Testis (tissue), 2 donors: ENCODE data around the gene C22orf23.

Source experiments
- POLR2A ChIP-seq: fragments of 450-650 bp; IDR thresholded peaks from one replicate; pipeline ENCODE4 v1.6.1; 2017; ENCODE audit warnings: antibody characterized with exemption, mild to moderate bottlenecking, moderate library complexity
- TF ChIP-seq, protein P1 (sequence below), 3 experiments: fragments of 450-650 bp in 2 of 3; fragments of 200-600 bp in 1 of 3; sonication (generic) in 1 of 3; IDR thresholded peaks; one replicate each; pipeline ENCODE4 v1.5.1; 2016 to 2019; ENCODE audit warnings: antibody characterized with exemption in 3 of 3, mild to moderate bottlenecking in 2 of 3, moderate library complexity in 1 of 3

DNA sequence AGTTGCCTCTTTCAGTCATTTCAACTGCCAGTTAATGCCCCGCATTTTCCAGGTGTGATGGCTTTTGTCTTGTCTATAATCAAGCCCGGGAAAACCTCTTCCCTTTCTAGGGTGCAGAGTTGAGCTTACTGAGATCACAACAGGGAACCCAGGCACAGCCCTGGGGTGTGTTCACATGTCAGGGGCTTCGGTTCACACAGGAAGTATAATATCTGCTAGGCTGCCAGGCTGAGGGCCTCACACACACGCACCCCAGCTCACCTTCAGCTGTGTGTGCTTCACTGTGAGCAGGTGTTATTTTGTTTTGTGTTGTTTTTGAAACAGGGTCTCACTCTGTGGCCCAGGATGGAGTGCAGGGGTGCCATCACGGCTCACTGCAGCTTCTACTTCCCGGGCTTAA lies 40.6 kb upstream of the C22orf23 start:
- TF ChIP-seq, protein P1, sequence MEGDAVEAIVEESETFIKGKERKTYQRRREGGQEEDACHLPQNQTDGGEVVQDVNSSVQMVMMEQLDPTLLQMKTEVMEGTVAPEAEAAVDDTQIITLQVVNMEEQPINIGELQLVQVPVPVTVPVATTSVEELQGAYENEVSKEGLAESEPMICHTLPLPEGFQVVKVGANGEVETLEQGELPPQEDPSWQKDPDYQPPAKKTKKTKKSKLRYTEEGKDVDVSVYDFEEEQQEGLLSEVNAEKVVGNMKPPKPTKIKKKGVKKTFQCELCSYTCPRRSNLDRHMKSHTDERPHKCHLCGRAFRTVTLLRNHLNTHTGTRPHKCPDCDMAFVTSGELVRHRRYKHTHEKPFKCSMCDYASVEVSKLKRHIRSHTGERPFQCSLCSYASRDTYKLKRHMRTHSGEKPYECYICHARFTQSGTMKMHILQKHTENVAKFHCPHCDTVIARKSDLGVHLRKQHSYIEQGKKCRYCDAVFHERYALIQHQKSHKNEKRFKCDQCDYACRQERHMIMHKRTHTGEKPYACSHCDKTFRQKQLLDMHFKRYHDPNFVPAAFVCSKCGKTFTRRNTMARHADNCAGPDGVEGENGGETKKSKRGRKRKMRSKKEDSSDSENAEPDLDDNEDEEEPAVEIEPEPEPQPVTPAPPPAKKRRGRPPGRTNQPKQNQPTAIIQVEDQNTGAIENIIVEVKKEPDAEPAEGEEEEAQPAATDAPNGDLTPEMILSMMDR (IDR thresholded peaks at IDR 0.05): no peak
- TF ChIP-seq POLR2A: no peak
